ENCODE data around the gene SRRT.
"Not testable (repeated sequence)": the region's sequence is repeated elsewhere in the genome, so short reads cannot be mapped to it uniquely, and the experiment has no call there.

The SRRT gene

GRCh38 chr7:100901921-100902332 is 27.0 kb downstream of the SRRT start:
- TF ChIP-seq POLR2A (IDR thresholded peaks at IDR 0.05; ENCODE audit: low read depth, low read length) = no peak
- FAIRE-seq (no peak), DNase-seq (ENCODE audit: insufficient read length, low spot score) (no peak)

GRCh38 chr7:100902638-100903037 is 27.7 kb downstream of the SRRT start:
- no peak for DNase-seq (ENCODE audit: insufficient read length, low spot score)
- FAIRE-seq = no peak
- TF ChIP-seq POLR2A (IDR thresholded peaks at IDR 0.05; ENCODE audit: low read depth, low read length) = no peak

GRCh38 chr7:100908512-100908911 is 33.6 kb downstream of the SRRT start:
- no peak for TF ChIP-seq POLR2A (IDR thresholded peaks at IDR 0.05; ENCODE audit: low read depth, low read length)

GRCh38 chr7:100910443-100910842 is 35.5 kb downstream of the SRRT start:
- DNase-seq (ENCODE audit: insufficient read length, low spot score); FAIRE-seq: not testable (repeated sequence)

More at GRCh38 chr7:100908512-100908911, 33.6 kb downstream of the SRRT start:
- DNase-seq (ENCODE audit: insufficient read length, low spot score) (no peak), FAIRE-seq (no peak)

- DNase-seq (ENCODE audit: insufficient read length, low spot score) (no peak), FAIRE-seq (no peak)
- no peak for TF ChIP-seq POLR2A (IDR thresholded peaks at IDR 0.05; ENCODE audit: low read depth, low read length)
These were observed 36.6 kb downstream of the SRRT start for GRCh38 chr7:100911484-100911883.

- no peak for DNase-seq (ENCODE audit: insufficient read length, low spot score)
- FAIRE-seq = no peak
- no peak for TF ChIP-seq POLR2A (IDR thresholded peaks at IDR 0.05; ENCODE audit: low read depth, low read length)
These were observed 39.4 kb downstream of the SRRT start for GRCh38 chr7:100914208-100914878.

GRCh38 chr7:100914879-100915447 is 40.1 kb downstream of the SRRT start:
- TF ChIP-seq POLR2A (IDR thresholded peaks at IDR 0.05; ENCODE audit: low read depth, low read length) = no peak
- FAIRE-seq = no peak
- peak; percentile 74 for DNase-seq (ENCODE audit: insufficient read length, low spot score)

GRCh38 chr7:100919335-100919734 is 44.4 kb downstream of the SRRT start:
- not testable (repeated sequence) for DNase-seq (ENCODE audit: insufficient read length, low spot score); FAIRE-seq

GRCh38 chr7:100919779-100920437 is 45.0 kb downstream of the SRRT start:
- not testable (repeated sequence) for FAIRE-seq; DNase-seq (ENCODE audit: insufficient read length, low spot score)

- FAIRE-seq = no peak
- no peak for DNase-seq (ENCODE audit: insufficient read length, low spot score)
- no peak for TF ChIP-seq POLR2A (IDR thresholded peaks at IDR 0.05; ENCODE audit: low read depth, low read length)
These were observed 46.1 kb downstream of the SRRT start for GRCh38 chr7:100921039-100921438.

GRCh38 chr7:100923616-100924015 is 48.7 kb downstream of the SRRT start:
- DNase-seq (ENCODE audit: insufficient read length, low spot score); FAIRE-seq: not testable (repeated sequence)

- no peak for FAIRE-seq
- TF ChIP-seq POLR2A (IDR thresholded peaks at IDR 0.05; ENCODE audit: low read depth, low read length) = no peak
- DNase-seq (ENCODE audit: insufficient read length, low spot score) = no peak
These were observed 54.9 kb downstream of the SRRT start for GRCh38 chr7:100929808-100930174.

GRCh38 chr7:100933734-100934133 is 58.8 kb downstream of the SRRT start:
- DNase-seq (ENCODE audit: insufficient read length, low spot score) (no peak), FAIRE-seq (no peak)
- TF ChIP-seq POLR2A (IDR thresholded peaks at IDR 0.05; ENCODE audit: low read depth, low read length) = no peak

- DNase-seq (ENCODE audit: insufficient read length, low spot score); FAIRE-seq: not testable (repeated sequence)
These were observed 60.5 kb downstream of the SRRT start for GRCh38 chr7:100935381-100935780.

- DNase-seq (ENCODE audit: insufficient read length, low spot score); FAIRE-seq: not testable (repeated sequence)
These were observed 61.3 kb downstream of the SRRT start for GRCh38 chr7:100936167-100936566.

Data from H54 (cell line).